Panc1 (cell line): Measurements from ENCODE around the gene CFAP157. TPM values are rescaled to one million over a fixed set of nuclear protein-coding genes. Genes with fewer than 3 reads are reported as not detected.

Experiments
- ATAC-seq: fragments of 200-7000 bp; cut with Tn5 transposase; 2 replicates; pipeline ENCODE4 v1.9.1; 2020; ENCODE audit warnings: mild to moderate bottlenecking, moderate library complexity
- BruUV-seq: library from RNA; stranded (reverse); fragments of 400-500 nt; replicated peaks from 2 replicates; lab custom pipeline; 2021; lab: Mats Ljungman, UMichigan
- CTCF ChIA-PET: fragments of 300-600 bp; sonication (Branson Sonifier 250); formaldehyde crosslinking; loops from one replicate; lab custom pipeline; 2022; ENCODE audit warnings: antibody characterized with exemption; lab: Charles Lee
- POLR2A ChIA-PET: fragments of 300-600 bp; sonication (Branson Sonifier 250); formaldehyde crosslinking; loops from one replicate; lab custom pipeline; 2022; ENCODE audit warnings: antibody characterized with exemption; lab: Charles Lee
- DNase-seq: peaks from one replicate; pipeline ENCODE4 v3.0.0-alpha.2; 2010; ENCODE audit warnings: low read depth, low spot score
- H3K27ac ChIP-seq: 2 replicates; pipeline ENCODE4 v1.5.1; 2011; ENCODE audit warnings: mild to moderate bottlenecking, low read length, inconsistent platforms
- H3K27me3 ChIP-seq: fragments of 200-500 bp; sonication (Bioruptor generic); 2 replicates; pipeline ENCODE4 v1.6.0; 2014; ENCODE audit warnings: low read length, inconsistent platforms; ENCODE audit not compliant: control insufficient read depth, insufficient read depth
- H3K36me3 ChIP-seq: fragments of 200-500 bp; sonication (Bioruptor generic); 2 replicates; pipeline ENCODE4 v1.5.1; 2014; ENCODE audit warnings: inconsistent platforms, mild to moderate bottlenecking, low read length, moderate library complexity; ENCODE audit not compliant: control insufficient read depth, insufficient read depth
- H3K4me1 ChIP-seq: 2 replicates; pipeline ENCODE4 v1.5.1; 2011; ENCODE audit warnings: inconsistent platforms, mild to moderate bottlenecking, low read length, moderate library complexity; ENCODE audit not compliant: control insufficient read depth, insufficient read depth
- H3K4me3 ChIP-seq, 2 experiments: 2 replicates each; pipeline ENCODE4 v1.5.1; 2011 to 2012; ENCODE audit warnings: low read depth in 2 of 2, low read length in 2 of 2, mild to moderate bottlenecking in 2 of 2, inconsistent platforms in 1 of 2, moderate library complexity in 1 of 2
- H3K9me3 ChIP-seq: fragments of 200-500 bp; sonication (Bioruptor generic); 2 replicates; pipeline ENCODE4 v1.5.1; 2014; ENCODE audit warnings: low read depth, mild to moderate bottlenecking, inconsistent platforms, low read length, moderate library complexity; ENCODE audit not compliant: control insufficient read depth, insufficient read depth
- CTCF ChIP-seq: fragments of 450-650 bp; IDR thresholded peaks from 2 replicates; pipeline ENCODE4 v1.5.1; 2017; ENCODE audit warnings: mild to moderate bottlenecking
- POLR2AphosphoS5 ChIP-seq: IDR thresholded peaks from 2 replicates; pipeline ENCODE4 v1.6.1; 2012; ENCODE audit warnings: mild to moderate bottlenecking, low read depth, low read length, moderate library complexity
- SIN3A ChIP-seq: IDR thresholded peaks from 2 replicates; pipeline ENCODE4 v1.6.1; 2012; ENCODE audit warnings: low read depth, mild to moderate bottlenecking, low read length, moderate library complexity, borderline replicate concordance; ENCODE audit not compliant: insufficient read depth
- TCF7L2 ChIP-seq: IDR thresholded peaks from 2 replicates; pipeline ENCODE4 v1.6.1; 2011; ENCODE audit warnings: mild to moderate bottlenecking, low read depth, low read length, inconsistent platforms
- in situ Hi-C: cut with HindIII; loops from 2 replicates; pipeline ENCODE4 v1.10.0; 2016; ENCODE audit warnings: low sequenced_read_pairs, low pct_unique_long_range_greater_than_20kb
- intact Hi-C: fragments of 100-400 bp; cut with micrococcal nuclease; formaldehyde crosslinking; loops from one replicate; pipeline ENCODE4 v1.10.0; 2022; ENCODE audit not compliant: unreplicated experiment
- total RNA-seq: library from RNA; stranded (reverse); gene quantifications from one replicate; pipeline ENCODE4 v1.2.1, GENCODE V29; 2021; ENCODE audit not compliant: unreplicated experiment
- TF ChIP-seq, protein P1 (sequence below), 2 experiments: IDR thresholded peaks; 2 replicates each; pipeline ENCODE4 v1.6.1; 2011 to 2012; ENCODE audit warnings: low read depth in 2 of 2, control low read depth in 1 of 2, low read length in 1 of 2, mild to moderate bottlenecking in 1 of 2, moderate library complexity in 1 of 2; ENCODE audit not compliant: insufficient read depth in 1 of 2

The CFAP157 gene
- total RNA-seq, 1 experiment from 2014 or later: not detected

DNA sequence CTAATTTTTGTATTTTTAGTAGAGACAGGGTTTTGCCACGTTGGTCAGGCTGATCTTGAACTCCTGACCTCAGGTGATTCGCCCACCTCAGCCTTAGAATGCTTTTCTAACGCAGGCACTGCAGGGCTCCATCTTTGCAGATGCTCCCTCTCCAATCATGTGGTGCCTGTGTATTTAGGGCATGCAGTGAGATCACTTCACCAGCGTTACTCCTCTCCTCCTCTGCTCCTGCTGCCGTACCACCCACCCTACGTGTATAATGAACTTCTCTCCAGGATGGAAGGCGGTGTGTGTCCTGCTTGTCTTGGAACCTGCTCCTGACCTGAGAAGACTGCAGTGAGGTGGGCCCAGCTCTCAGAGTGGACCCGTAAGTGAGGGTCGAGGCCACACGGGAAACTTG lies 13.6 kb upstream of the CFAP157 start:
- intact Hi-C loops (no loop called here), in situ Hi-C loops (no loop called here)
- DNase-seq (no peak), ATAC-seq (no peak)
- ChIA-PET POLR2A (no interaction called here), CTCF (no interaction called here)
- no TSS peak for BruUV-seq
- Histone ChIP-seq H3K27ac (no peak overlapping the region), H3K27me3 (no peaks in the 10 kb centered on the region), H3K9me3 (no peaks in the 10 kb centered on the region), H3K36me3 (no peaks in the 10 kb centered on the region), H3K4me1 (no peaks in the 10 kb centered on the region), H3K4me3 (no peak overlapping the region)
- TF ChIP-seq CTCF: no peak
- TF ChIP-seq TCF7L2: no peak
- TF ChIP-seq POLR2AphosphoS5: no peak
- TF ChIP-seq, protein P1, sequence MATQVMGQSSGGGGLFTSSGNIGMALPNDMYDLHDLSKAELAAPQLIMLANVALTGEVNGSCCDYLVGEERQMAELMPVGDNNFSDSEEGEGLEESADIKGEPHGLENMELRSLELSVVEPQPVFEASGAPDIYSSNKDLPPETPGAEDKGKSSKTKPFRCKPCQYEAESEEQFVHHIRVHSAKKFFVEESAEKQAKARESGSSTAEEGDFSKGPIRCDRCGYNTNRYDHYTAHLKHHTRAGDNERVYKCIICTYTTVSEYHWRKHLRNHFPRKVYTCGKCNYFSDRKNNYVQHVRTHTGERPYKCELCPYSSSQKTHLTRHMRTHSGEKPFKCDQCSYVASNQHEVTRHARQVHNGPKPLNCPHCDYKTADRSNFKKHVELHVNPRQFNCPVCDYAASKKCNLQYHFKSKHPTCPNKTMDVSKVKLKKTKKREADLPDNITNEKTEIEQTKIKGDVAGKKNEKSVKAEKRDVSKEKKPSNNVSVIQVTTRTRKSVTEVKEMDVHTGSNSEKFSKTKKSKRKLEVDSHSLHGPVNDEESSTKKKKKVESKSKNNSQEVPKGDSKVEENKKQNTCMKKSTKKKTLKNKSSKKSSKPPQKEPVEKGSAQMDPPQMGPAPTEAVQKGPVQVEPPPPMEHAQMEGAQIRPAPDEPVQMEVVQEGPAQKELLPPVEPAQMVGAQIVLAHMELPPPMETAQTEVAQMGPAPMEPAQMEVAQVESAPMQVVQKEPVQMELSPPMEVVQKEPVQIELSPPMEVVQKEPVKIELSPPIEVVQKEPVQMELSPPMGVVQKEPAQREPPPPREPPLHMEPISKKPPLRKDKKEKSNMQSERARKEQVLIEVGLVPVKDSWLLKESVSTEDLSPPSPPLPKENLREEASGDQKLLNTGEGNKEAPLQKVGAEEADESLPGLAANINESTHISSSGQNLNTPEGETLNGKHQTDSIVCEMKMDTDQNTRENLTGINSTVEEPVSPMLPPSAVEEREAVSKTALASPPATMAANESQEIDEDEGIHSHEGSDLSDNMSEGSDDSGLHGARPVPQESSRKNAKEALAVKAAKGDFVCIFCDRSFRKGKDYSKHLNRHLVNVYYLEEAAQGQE (IDR thresholded peaks at IDR 0.05; ENCODE audit: insufficient read depth in 1 of 2, low read depth in 2 of 2, low read length in 1 of 2): no peak
- no peak for TF ChIP-seq SIN3A

DNA sequence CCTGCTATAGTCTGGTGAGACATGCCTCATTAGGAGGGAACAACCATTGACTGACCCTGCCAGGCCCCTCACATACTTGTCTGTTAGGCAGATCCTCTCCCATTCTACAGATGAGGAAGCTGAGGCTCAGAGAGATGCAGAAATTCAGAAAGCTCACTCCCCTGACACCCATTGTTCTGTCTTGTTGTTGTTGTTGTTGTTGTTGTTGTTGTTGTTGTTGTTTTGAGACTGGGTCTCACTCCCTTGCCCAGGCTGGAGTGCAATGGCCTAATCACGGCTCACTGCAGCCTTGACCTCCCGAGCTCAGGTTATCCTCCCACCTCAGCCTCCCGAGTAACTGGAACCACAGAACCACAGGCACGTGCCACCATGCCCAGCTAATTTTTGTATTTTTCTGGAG lies 13.1 kb upstream of the CFAP157 start:
- ChIA-PET POLR2A (no interaction called here), CTCF (no interaction called here)
- Histone ChIP-seq H3K27ac (no peak overlapping the region), H3K4me3 (no peak overlapping the region), H3K9me3 (no peaks in the 10 kb centered on the region), H3K4me1 (no peaks in the 10 kb centered on the region), H3K36me3 (no peaks in the 10 kb centered on the region), H3K27me3 (no peaks in the 10 kb centered on the region)
- DNase-seq (no peak), ATAC-seq (no peak)
- TF ChIP-seq CTCF: no peak
- TF ChIP-seq TCF7L2: no peak
- no peak for TF ChIP-seq SIN3A
- TF ChIP-seq POLR2AphosphoS5: no peak
- TF ChIP-seq, protein P1 (IDR thresholded peaks at IDR 0.05; ENCODE audit: insufficient read depth in 1 of 2, low read depth in 2 of 2, low read length in 1 of 2): no peak
- no TSS peak for BruUV-seq
- in situ Hi-C loops: no loop called here
- intact Hi-C loops: no loop called here
